Measurements from ENCODE around the gene MPHOSPH6.
"Not testable (repeated sequence)": the region's sequence is repeated elsewhere in the genome, so short reads cannot be mapped to it uniquely, and the experiment has no call there.

Gene MPHOSPH6

GRCh38 chr16:82175627-82176026 lies 5.6 kb upstream of the MPHOSPH6 start:
- no peak for DNase-seq (ENCODE audit: low read depth)

GRCh38 chr16:82167670-82168069 lies 2.4 kb downstream of the MPHOSPH6 start:
- DNase-seq (ENCODE audit: low read depth) = no peak

- DNase-seq (ENCODE audit: low read depth) = no peak
These were observed 9.8 kb downstream of the MPHOSPH6 start for GRCh38 chr16:82160226-82160625.

GRCh38 chr16:82157836-82158235 lies 12.2 kb downstream of the MPHOSPH6 start:
- no peak for DNase-seq (ENCODE audit: low read depth)

GRCh38 chr16:82157534-82157812 lies 12.6 kb downstream of the MPHOSPH6 start:
- no peak for DNase-seq (ENCODE audit: low read depth)

- DNase-seq (ENCODE audit: low read depth) = no peak
These were observed 13.1 kb downstream of the MPHOSPH6 start for GRCh38 chr16:82156761-82157533.

DNA sequence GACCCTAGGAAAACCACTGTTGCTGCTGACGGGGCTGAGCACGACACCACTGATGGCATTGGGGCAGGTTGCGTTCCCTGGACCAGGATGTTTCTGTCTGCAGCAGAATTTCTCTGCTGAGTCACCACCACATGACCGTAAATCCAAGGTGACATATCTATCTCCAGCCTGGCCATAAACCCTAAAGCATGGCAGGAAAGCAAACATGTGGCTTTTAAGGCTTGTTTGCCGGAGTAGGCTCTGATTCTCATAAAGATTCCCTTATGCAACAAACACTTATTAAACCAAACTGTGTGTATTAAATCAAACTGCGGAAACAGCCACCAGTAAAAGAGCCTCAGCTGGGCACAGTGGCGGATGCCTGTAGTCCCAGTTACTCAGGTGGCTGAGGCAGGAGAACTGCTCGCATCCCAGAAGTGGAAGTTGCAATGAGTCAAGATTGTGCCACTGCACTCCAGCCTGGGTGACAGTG lies 17.3 kb downstream of the MPHOSPH6 start:
- no peak for DNase-seq (ENCODE audit: low read depth)

DNA sequence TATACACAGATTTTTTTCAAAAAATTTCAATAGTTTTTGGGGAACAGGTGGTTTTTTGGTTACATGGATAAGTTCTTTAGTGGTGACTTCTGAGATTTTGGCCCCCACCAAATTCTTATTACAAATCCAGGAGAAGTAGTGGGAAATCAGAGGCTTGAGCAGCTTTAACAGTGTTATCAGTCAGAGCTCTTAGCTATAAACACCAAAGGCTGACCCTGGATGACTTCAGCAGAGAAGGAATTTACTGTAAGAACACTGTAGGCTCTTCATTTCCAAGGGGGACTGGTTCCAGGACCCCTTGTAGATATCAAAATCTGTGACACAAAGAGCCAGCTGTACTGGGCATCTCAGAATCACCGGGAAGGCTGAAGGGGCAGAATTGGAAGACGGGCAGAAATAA lies 17.8 kb downstream of the MPHOSPH6 start:
- no peak for DNase-seq (ENCODE audit: low read depth)

DNA sequence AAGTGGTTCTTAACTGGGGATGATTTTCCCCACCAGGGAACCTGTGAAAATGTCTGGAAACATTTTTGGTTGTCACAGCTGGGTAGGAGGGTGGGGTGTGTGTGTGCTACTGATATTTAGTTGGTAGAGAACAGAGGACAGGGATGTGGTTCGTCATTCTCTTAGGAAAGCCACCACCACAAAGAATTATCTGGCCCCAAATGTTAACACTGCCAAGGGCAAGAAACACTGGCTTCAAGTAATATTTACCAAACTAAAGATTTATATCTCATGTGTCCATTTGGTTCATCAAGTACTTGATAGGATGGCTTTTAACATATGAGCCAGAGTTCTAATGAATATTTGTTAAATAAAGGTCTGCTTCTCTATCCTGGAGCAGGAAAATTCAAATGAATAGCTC lies 19.5 kb downstream of the MPHOSPH6 start:
- no peak for DNase-seq (ENCODE audit: low read depth)

GRCh38 chr16:82149536-82149935 lies 20.5 kb downstream of the MPHOSPH6 start:
- DNase-seq (ENCODE audit: low read depth) = no peak

DNA sequence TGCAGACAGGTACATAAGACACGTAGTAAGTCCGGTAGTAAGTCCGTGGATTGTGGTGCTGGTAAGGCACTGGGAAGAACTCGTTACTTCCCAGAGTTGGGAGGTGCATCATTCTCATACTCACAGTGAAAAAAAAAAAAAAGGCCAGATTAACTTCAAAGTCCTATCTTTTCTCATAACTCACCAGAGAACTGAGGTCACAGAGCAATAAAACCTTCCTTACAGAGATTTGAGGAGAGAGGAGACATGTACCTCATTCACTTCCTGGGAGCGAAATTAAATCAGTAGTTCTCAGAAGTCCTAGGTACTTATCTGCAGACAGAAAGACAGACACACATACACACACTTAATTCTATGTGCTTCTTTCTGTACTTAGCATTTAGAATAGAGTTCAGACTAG lies 22.5 kb downstream of the MPHOSPH6 start:
- no peak for DNase-seq (ENCODE audit: low read depth)

DNA sequence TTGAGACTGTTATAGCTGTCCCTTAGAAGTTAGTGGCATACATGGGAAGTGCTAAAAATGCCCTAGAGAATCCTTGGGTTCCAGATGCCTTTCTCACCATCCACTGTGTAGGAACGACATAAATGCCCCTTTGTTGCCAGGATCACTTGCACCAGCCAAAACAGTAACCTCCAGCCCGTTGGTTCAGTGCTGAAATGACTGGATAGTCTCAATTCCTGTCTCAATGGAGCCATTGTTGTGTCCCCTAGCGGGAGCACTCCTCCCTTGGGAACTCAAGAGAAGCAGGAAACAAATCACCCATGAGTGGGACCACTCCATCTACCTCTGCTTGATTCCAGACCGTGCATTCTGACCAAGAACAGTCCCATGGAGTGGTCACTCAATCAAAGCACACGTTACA lies 23.1 kb downstream of the MPHOSPH6 start:
- no peak for DNase-seq (ENCODE audit: low read depth)

DNA sequence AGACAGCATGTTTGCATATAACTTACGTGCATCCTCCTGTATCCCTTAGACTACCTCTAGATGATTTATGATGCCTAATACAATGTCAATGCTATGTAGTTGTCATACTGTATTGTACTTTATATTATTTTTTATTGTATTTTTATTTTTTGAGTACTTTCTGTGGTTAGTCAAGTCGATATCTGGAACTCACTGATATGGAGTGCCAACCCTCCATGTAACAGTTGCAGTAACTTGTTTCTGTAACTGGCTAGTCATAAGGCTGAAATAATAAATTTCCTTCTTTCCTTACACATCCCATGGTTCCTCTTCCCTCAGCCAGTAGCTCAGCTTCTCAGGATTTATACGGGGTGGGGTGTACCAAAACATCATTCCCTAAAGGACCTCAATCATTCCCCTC lies 23.5 kb downstream of the MPHOSPH6 start:
- no peak for DNase-seq (ENCODE audit: low read depth)

GRCh38 chr16:82139286-82139571 lies 30.8 kb downstream of the MPHOSPH6 start:
- not testable (repeated sequence) for DNase-seq (ENCODE audit: low read depth)

- DNase-seq (ENCODE audit: low read depth) = no peak
These were observed 31.3 kb downstream of the MPHOSPH6 start for GRCh38 chr16:82138478-82139285.

DNA sequence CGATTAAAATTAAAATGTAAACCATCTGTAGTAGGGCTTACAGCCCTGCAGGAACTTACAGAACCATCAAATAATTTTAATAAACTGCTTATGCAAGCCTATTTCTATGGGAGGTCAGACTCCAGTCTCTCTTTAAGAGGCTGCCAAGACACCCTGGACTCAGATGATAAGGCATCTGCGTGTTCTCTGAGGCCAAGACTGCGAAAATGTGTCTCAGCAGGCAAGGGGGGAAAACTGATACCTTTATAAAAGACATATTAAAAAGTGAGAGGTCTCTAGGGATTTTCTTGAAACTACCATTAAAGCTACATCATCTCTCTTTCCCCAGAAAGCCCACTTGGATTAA lies 32.2 kb downstream of the MPHOSPH6 start:
- DNase-seq (ENCODE audit: low read depth) = no peak

- DNase-seq (ENCODE audit: low read depth) = no peak
These were observed 32.8 kb downstream of the MPHOSPH6 start for GRCh38 chr16:82136956-82137821.

GRCh38 chr16:82135844-82136243 lies 34.2 kb downstream of the MPHOSPH6 start:
- DNase-seq (ENCODE audit: low read depth) = no peak

DNA sequence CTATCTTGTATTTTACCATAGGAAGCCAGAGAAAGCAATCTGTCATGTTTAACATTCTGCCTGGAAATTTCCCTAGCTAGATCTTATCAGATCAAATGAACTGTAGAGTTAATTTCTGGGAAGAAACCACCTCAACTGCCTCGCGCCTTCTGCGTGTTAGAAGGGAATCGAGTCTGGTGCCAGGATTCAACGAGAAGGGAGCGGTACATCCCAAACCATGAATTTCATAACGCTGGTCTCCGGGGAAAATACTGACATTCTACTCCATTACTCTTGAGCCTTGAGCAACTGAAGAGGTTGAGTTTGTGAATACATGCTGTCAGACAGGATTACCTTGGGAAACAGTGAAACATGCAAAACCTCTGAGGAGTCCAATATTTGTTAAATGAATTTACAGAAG lies 35.2 kb downstream of the MPHOSPH6 start:
- DNase-seq (ENCODE audit: low read depth) = no peak

GRCh38 chr16:82133798-82134197 lies 36.2 kb downstream of the MPHOSPH6 start:
- DNase-seq (ENCODE audit: low read depth) = no peak

DNA sequence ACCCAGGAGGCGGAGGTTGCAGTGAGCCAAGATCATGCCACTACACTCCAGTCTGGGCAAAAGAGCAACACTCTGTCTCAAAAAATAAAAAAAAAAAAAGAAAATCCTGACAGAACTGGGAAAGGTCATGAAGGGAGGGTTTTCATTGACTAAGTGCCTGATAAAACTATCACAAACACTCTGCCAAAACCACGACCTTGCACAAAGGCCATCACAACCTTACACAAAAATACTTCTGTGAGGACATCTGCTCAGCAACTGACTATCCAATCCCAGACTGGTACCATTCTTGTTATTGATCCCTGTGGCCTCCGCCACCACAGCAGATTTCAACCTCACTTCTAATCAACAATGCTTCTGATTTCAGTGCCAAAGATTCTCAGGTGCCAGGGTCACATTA lies 40.1 kb downstream of the MPHOSPH6 start:
- no peak for DNase-seq (ENCODE audit: low read depth)

DNA sequence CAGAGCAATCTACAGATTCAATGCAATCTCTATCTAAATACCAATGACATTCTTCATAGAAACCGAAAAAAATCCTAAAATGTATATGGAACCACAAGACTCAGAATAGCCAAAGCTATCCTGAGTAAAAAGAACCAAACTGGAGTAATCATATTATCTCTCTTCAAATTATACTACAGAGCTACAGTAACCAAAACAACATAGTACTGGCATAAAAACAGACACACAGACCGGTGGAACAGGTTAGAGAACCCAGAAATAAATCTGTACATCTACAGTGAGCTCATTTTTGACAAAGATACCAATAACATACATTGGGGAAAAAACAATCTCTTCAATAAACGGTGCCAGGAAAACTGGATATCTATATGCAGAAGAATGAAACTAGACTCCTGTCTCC lies 45.4 kb downstream of the MPHOSPH6 start:
- DNase-seq (ENCODE audit: low read depth) = no peak

GRCh38 chr16:82119405-82119804 lies 50.6 kb downstream of the MPHOSPH6 start:
- no peak for DNase-seq (ENCODE audit: low read depth)
